GM19099 (cell line): ENCODE results near the gene SLC7A6.

Experiments
- POLR2A ChIP-seq: IDR thresholded peaks from 3 replicates; pipeline ENCODE4 v1.6.1; 2011; ENCODE audit warnings: low read depth; ENCODE audit not compliant: insufficient read length; ENCODE audit errors: extremely low read depth

SLC7A6 gene

GRCh38 chr16:68231384-68232136 is 32.8 kb upstream of the SLC7A6 start:
- TF ChIP-seq POLR2A: no peak

GRCh38 chr16:68232335-68232734 is 32.0 kb upstream of the SLC7A6 start:
- no peak for TF ChIP-seq POLR2A

DNA sequence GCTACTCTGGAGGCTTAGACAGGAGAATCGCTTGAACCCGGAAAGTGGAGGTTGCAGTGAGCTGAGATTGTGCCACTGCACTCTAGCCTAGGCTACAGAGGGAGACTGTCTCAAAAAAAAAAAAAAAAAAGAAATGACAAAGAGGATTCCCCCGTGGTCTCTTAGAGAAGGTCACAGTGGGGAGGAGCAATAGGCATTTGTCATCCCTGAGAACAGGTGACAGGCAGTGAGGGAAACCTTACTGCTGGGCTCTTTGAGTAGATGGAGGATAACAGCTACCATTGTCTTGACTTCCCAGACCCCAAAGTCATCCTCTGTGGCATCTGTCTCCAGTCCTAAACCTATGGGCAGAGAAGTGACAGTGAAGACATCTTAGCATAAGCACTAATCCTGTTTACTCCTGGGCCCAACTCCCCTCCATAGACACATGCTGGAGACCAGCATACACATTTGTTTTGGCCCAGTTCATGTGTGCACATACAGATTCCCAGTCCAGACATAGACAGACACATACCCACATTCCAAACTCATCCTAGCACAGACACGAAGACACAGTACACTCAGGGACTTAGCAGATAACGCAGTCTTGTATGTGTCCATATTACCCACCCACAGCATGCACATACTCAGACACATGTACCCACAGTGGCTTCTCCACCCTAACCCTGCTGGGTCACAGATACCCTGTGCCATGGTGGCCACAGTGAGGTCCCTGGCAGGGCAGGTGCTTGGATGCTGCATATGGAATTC is 31.1 kb upstream of the SLC7A6 start:
- no peak for TF ChIP-seq POLR2A

DNA sequence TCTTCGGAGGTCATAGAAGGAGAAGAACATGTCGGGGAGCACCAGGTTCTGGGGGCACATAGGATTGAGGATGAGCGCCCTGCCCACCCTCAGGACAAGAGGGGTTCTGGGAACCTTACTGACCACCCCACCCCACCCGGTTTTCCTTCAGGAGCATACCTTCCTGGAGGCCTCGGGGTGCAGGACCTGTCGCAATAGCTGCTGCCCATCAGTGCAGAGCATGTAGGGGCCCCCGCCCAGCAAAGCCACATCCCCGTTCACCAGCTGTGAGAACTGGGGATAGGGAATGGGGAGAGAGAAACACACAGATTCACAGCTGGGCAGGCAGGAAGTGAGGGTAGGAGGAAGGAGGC is 30.5 kb upstream of the SLC7A6 start:
- TF ChIP-seq POLR2A: no peak

GRCh38 chr16:68234188-68235107 is 29.9 kb upstream of the SLC7A6 start:
- no peak for TF ChIP-seq POLR2A

DNA sequence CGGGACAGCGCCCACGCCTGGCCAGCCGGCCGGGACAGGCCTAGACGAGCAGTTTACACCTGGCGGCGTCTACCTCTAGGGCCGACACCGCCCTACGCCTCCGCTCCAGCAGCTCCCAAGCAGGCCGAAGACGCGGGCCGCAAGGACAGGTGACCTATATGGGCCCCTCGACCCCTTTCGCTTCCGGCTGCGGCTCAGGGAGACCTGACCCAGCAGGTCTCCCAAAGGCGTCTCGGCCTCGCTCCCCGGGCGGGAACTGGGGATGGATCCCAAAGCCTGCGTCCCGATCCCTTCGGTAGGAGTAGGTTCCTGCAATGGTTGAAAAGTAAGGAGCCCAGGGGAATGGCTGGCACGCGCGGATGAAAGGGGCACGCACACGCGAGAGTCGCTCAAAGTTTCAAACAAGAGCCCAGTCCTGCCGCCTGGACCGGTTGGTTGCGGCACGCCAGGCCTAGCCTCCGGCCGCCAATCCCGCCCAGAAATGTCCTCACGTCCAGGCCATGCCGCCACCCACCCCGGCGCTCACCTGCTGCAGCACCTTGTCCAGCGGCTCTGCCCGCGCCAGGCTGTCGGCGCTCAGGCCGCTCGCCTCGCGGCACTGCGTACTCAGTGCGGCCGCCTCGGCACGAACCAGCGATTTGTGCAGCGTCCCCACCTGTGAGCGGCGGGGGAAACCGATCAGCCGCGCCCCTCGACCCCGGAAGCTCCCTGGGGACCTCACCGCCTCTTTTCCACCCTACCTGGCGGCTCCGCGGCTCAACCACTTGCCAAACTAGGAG is 29.0 kb upstream of the SLC7A6 start:
- no peak for TF ChIP-seq POLR2A

DNA sequence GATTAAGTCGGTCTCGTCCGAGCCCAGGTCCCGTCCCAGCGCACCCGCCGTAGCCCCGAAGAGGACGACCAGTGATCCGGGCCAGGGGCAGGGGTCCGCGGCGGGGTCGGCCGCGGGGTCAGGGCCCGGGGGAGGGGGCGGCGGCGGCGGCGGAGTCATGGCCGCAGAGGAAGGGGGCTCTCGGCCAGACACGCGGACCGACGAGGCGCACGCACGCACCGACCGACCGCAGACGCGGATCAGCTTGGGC is 28.5 kb upstream of the SLC7A6 start, which contains the start of gene ESRP2:
TSS of gene ESRP2 (minus strand) at position 241 of the 250 bp plus-strand sequence. CDS start at position 159, 82 bp downstream.
- TF ChIP-seq POLR2A: no peak

DNA sequence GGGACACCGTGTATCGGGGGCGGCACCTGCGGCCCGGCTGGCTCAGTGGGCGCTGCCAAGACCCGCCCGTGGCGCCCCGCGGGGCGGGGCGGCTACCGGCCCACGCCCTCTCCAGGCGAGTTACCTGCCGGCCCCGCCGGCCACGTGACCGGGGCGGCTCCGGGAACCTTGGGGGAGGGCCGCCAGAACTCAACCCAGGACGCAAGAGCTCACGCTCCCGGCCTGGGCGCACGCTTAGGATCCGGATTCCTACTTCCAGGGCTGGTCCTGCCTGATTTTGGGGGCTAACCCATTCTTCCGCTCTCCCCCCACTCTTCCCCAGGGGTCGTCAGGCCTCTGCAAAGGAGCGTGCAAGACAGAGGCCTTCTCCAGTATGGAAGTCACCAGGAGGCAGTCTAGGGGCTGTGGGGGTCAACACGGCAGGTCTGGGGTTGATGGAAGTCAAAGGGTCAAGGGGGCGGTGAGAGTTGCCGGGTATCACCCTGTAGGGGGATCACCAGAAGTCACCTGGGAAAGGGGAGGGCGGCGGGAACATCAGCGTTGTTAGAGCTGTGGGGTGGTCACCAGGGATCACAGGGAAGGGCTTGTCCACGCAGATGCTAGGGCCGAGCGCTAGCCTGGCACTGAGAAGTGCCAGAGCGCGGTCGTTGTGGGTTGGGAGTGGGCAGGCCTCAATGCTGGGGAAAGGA is 28.0 kb upstream of the SLC7A6 start:
- peak; percentile 39 for TF ChIP-seq POLR2A

- no peak for TF ChIP-seq POLR2A
Measured at GRCh38 chr16:68236826-68237242, 27.5 kb upstream of the SLC7A6 start.

- TF ChIP-seq POLR2A: peak; percentile 70
Measured at GRCh38 chr16:68237243-68238028, 26.9 kb upstream of the SLC7A6 start.

GRCh38 chr16:68238029-68238345 is 26.3 kb upstream of the SLC7A6 start:
- no peak for TF ChIP-seq POLR2A

DNA sequence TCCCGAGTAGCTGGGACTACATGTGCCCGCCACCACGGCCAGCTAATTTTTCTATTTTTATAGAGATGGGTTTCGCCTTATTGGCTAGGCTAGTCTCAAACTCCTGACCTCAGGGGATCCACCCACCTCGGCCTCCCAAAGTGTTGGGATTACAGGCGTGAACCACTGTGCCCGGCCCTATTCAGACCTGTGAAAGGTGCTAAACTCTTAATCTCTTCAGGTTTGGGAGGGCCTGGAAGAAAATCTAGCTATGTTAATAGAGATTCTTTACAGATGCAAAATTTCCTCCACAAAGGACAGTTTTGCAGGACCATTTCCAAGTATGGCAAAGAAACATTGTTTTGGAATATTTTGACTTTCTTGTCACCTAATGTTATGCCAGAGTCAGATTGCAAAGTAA is 22.2 kb upstream of the SLC7A6 start:
- no peak for TF ChIP-seq POLR2A
